Coronary artery (tissue), 2 donors: ENCODE data around the gene PLD3.

Experiments
- DNase-seq: peaks from one replicate; pipeline ENCODE4 v3.0.0-alpha.2; 2017; ENCODE audit warnings: low spot score
- H3K27ac ChIP-seq, 2 donors: fragments of 200-600 bp; sonication (generic); one replicate each; pipeline ENCODE4 v1.5.1; 2016 to 2019
- H3K4me3 ChIP-seq: fragments of 200-600 bp; sonication (generic); 2 replicates; pipeline ENCODE4 v1.5.1; 2016; ENCODE audit warnings: mild to moderate bottlenecking, moderate library complexity
- CTCF ChIP-seq: fragments of 200-600 bp; sonication (generic); IDR thresholded peaks from one replicate; pipeline ENCODE4 v1.5.1; 2019; ENCODE audit warnings: antibody characterized with exemption

The PLD3 gene

GRCh38 chr19:40389404-40390083 lies 41.0 kb downstream of the PLD3 start:
- H3K27ac ChIP-seq, result no peak overlapping the region
- no peak for TF ChIP-seq CTCF
- no peak overlapping the region for H3K4me3 ChIP-seq
- DNase-seq, result no peak

- no peak for DNase-seq
- no peak within 1 kb of the TSS for H3K4me3 ChIP-seq
- no peak for TF ChIP-seq CTCF
- no peak within 1 kb of the TSS for H3K27ac ChIP-seq
These were observed 41.7 kb downstream of the PLD3 start, which contains the start of gene HIPK4 for GRCh38 chr19:40390084-40390742. Gene HIPK4 (minus strand): TSS chr19:40390181. CDS start chr19:40389902, 279 bp downstream.

- no peak for DNase-seq
- no peak overlapping the region for H3K27ac ChIP-seq
- H3K4me3 ChIP-seq, result no peak overlapping the region
- no peak for TF ChIP-seq CTCF
These were observed 43.6 kb downstream of the PLD3 start for GRCh38 chr19:40392123-40392522.

- no peak overlapping the region for H3K27ac ChIP-seq
- no peak for TF ChIP-seq CTCF
- no peak for DNase-seq
- H3K4me3 ChIP-seq, result no peak overlapping the region
These were observed 44.5 kb downstream of the PLD3 start for GRCh38 chr19:40392894-40393517.

- TF ChIP-seq CTCF, result no peak
These were observed 45.7 kb downstream of the PLD3 start for GRCh38 chr19:40393894-40394815.

GRCh38 chr19:40394816-40395210 lies 46.3 kb downstream of the PLD3 start:
- no peak overlapping the region for H3K4me3 ChIP-seq
- no peak for TF ChIP-seq CTCF
- no peak for DNase-seq
- H3K27ac ChIP-seq, result no peak overlapping the region

More at GRCh38 chr19:40393894-40394815, 45.7 kb downstream of the PLD3 start:
- Histone ChIP-seq H3K4me3 (no peak overlapping the region), H3K27ac (no peak overlapping the region)
- no peak for DNase-seq
